HG03103 (cell line): Measurements from ENCODE around the gene ANKRA2.
A peak's percentile ranks its signal among the peaks of the same experiment; 100 is the strongest.

Experiments used
- ATAC-seq: cut with Tn5 transposase; IDR thresholded peaks from one replicate; pipeline ENCODE4 v1.9.1; 2021; ENCODE audit warnings: low read depth; ENCODE audit not compliant: unreplicated experiment

The ANKRA2 gene

GRCh38 chr5:73565139-73565968 lies at the start of gene ANKRA2, which contains the start of gene UTP15:
ANKRA2 (minus strand) TSS chr5:73565639; CDS start chr5:73562881, 2,758 bp downstream.
UTP15 (plus strand) TSS chr5:73565743; CDS start chr5:73567345, 1,602 bp downstream.
- peak; percentile 91 for ATAC-seq

GRCh38 chr5:73615085-73615484 lies 49.6 kb upstream of the ANKRA2 start:
- ATAC-seq, result no peak

- no peak for ATAC-seq
These were observed 47.4 kb upstream of the ANKRA2 start for GRCh38 chr5:73612799-73613198.

- ATAC-seq, result no peak
These were observed 41.8 kb upstream of the ANKRA2 start for GRCh38 chr5:73607228-73607627.

- no peak for ATAC-seq
These were observed 40.8 kb upstream of the ANKRA2 start for GRCh38 chr5:73606206-73606753.

- ATAC-seq, result no peak
These were observed 40.0 kb upstream of the ANKRA2 start for GRCh38 chr5:73605223-73606087.

- ATAC-seq, result no peak
These were observed 38.6 kb upstream of the ANKRA2 start for GRCh38 chr5:73603998-73604397.

GRCh38 chr5:73599380-73599779 lies 33.9 kb upstream of the ANKRA2 start:
- ATAC-seq, result no peak

GRCh38 chr5:73596705-73597328 lies 31.4 kb upstream of the ANKRA2 start:
- no peak for ATAC-seq

GRCh38 chr5:73592551-73592950 lies 27.1 kb upstream of the ANKRA2 start:
- ATAC-seq, result no peak

- no peak for ATAC-seq
These were observed 26.5 kb upstream of the ANKRA2 start for GRCh38 chr5:73591698-73592501.

GRCh38 chr5:73591102-73591695 lies 25.8 kb upstream of the ANKRA2 start:
- no peak for ATAC-seq

- ATAC-seq, result peak; percentile 54
These were observed 22.5 kb upstream of the ANKRA2 start for GRCh38 chr5:73587923-73588322.

GRCh38 chr5:73582285-73583145 lies 17.1 kb upstream of the ANKRA2 start:
- no peak for ATAC-seq

- ATAC-seq, result no peak
These were observed 619 bp upstream of the ANKRA2 start for GRCh38 chr5:73565969-73566547.

GRCh38 chr5:73564675-73565074 lies 764 bp downstream of the ANKRA2 start:
- ATAC-seq, result no peak

GRCh38 chr5:73564018-73564417 lies 1.4 kb downstream of the ANKRA2 start:
- no peak for ATAC-seq

GRCh38 chr5:73558950-73559349 lies 6.5 kb downstream of the ANKRA2 start:
- no peak for ATAC-seq
